Esophagus squamous epithelium (tissue), 5 donors: Measurements from ENCODE around the gene SULT1E1. TPM values are rescaled to one million over a fixed set of nuclear protein-coding genes. Genes with fewer than 3 reads are reported as not detected.

Experiments used
- DNase-seq: peaks from one replicate; lab custom pipeline; 2025; lab: John Stamatoyannopoulos, UW
- H3K27ac ChIP-seq, 4 donors: fragments of 200-600 bp; sonication (generic); one replicate each; pipeline ENCODE4 v1.5.1; 2016 to 2019; ENCODE audit warnings: mild to moderate bottlenecking in 1 of 4
- H3K27me3 ChIP-seq, 4 donors: fragments of 200-600 bp; sonication (generic); 1 replicate in 3 of 4; 2 replicates in 1 of 4; pipeline versions ENCODE4 v1.5.1 to v1.6.0; 2017 to 2021; ENCODE audit warnings: antibody characterized with exemption in 1 of 4
- H3K36me3 ChIP-seq, 3 donors: fragments of 200-600 bp; sonication (generic); one replicate each; pipeline ENCODE4 v1.5.1; 2016 to 2019
- H3K4me1 ChIP-seq, 3 donors: fragments of 200-600 bp; sonication (generic); one replicate each; pipeline ENCODE4 v1.5.1; 2017 to 2019
- H3K4me3 ChIP-seq, 4 donors: fragments of 200-600 bp; sonication (generic); 1 replicate in 3 of 4; 2 replicates in 1 of 4; pipeline ENCODE4 v1.5.1; 2016 to 2019; ENCODE audit warnings: mild to moderate bottlenecking in 2 of 4, moderate library complexity in 1 of 4
- H3K9me3 ChIP-seq, 3 donors: fragments of 200-600 bp; sonication (generic); one replicate each; pipeline ENCODE4 v1.5.1; 2016 to 2019
- CTCF ChIP-seq, 6 experiments: fragments of 450-650 bp in 4 of 6; fragments of 200-600 bp in 2 of 6; sonication (generic) in 2 of 6; IDR thresholded peaks; one replicate each; pipeline ENCODE4 v1.5.1; 2016 to 2019; ENCODE audit warnings: antibody characterized with exemption in 6 of 6, mild to moderate bottlenecking in 4 of 6, moderate library complexity in 4 of 6
- POLR2A ChIP-seq, 4 donors: fragments of 450-650 bp; IDR thresholded peaks; one replicate each; pipeline ENCODE4 v1.6.1; 2017; ENCODE audit warnings: antibody characterized with exemption in 4 of 4, mild to moderate bottlenecking in 4 of 4, moderate library complexity in 3 of 4
- WGBS, 2 donors: methylation state at CpG; one replicate each; pipeline ENCODE4 v1.1.5; 2018; 5-methylcytosine and 5-hydroxymethylcytosine counted together
- intact Hi-C: fragments of 100-400 bp; cut with DNase I; formaldehyde crosslinking; loops from one replicate; pipeline ENCODE4 v1.15.0; 2022
- total RNA-seq, 4 donors: library from RNA; depleted of rRNA; stranded (reverse); fragments of >200 nt; gene quantifications; one replicate each; pipeline ENCODE4 v1.1.0, GENCODE V29; 2016
- donor health status: DM: yes; HTN: yes; CAD: no.

The SULT1E1 gene
- total RNA-seq, 4 donors from 2014 or later, result 0.61 to 13.5 TPM; not detected in 2

GRCh38 chr4:69860521-69861298, 765 bp upstream of the SULT1E1 start:
- no peak for DNase-seq
- WGBS, 2 donors, result 37 to 50% methylated on average over 1 of the region's 1 CpG
- Histone ChIP-seq H3K9me3 (no peaks in the 10 kb centered on the region), H3K4me3 (no peak overlapping the region), H3K4me1 (peaks cover 0 to 11% (median 4%) of the 10 kb centered on the region in 3 donors), H3K27me3 (no peaks in the 10 kb centered on the region), H3K27ac (no peak overlapping the region), H3K36me3 (no peaks in the 10 kb centered on the region)
- intact Hi-C loops, result no loop called here
- TF ChIP-seq CTCF (IDR thresholded peaks at IDR 0.05) (no peak), POLR2A (IDR thresholded peaks at IDR 0.05) (no peak)

GRCh38 chr4:69859140-69859685, 732 bp downstream of the SULT1E1 start:
- Histone ChIP-seq H3K27ac (no peak overlapping the region), H3K9me3 (no peaks in the 10 kb centered on the region), H3K4me3 (no peak overlapping the region), H3K36me3 (no peaks in the 10 kb centered on the region), H3K27me3 (no peaks in the 10 kb centered on the region), H3K4me1 (peaks cover 0 to 11% (median 4%) of the 10 kb centered on the region in 3 donors)
- DNase-seq, result no peak
- intact Hi-C loops, result no loop called here
- TF ChIP-seq CTCF (IDR thresholded peaks at IDR 0.05) (no peak), POLR2A (IDR thresholded peaks at IDR 0.05) (no peak)
- WGBS, 2 donors, result 73 to 96% methylated on average over 1 of the region's 1 CpG

- peak overlapping the region in 1 of 4 donors; percentile 0 for H3K4me3 ChIP-seq
- H3K27me3 ChIP-seq, result no peaks in the 10 kb centered on the region
- H3K36me3 ChIP-seq, result no peaks in the 10 kb centered on the region
- no peaks in the 10 kb centered on the region for H3K9me3 ChIP-seq
- intact Hi-C loops, result no loop called here
- peak overlapping the region in 1 of 4 donors; percentile 4 for H3K27ac ChIP-seq
- TF ChIP-seq CTCF (IDR thresholded peaks at IDR 0.05) (no peak), POLR2A (IDR thresholded peaks at IDR 0.05) (no peak)
- no peak for DNase-seq
- 0% methylated on average over 1 of the region's 1 CpG for WGBS, 2 donors
- peaks cover 0 to 11% (median 4%) of the 10 kb centered on the region in 3 donors for H3K4me1 ChIP-seq
Observed at GRCh38 chr4:69858690-69859089, 1.3 kb downstream of the SULT1E1 start.

GRCh38 chr4:69855822-69856221, 4.1 kb downstream of the SULT1E1 start:
- WGBS, 2 donors, result 80 to 90% methylated on average over 2 of the region's 2 CpGs
- Histone ChIP-seq H3K9me3 (no peaks in the 10 kb centered on the region), H3K27ac (no peak overlapping the region), H3K4me1 (peaks cover 0 to 11% (median 4%) of the 10 kb centered on the region in 3 donors), H3K36me3 (no peaks in the 10 kb centered on the region), H3K27me3 (no peaks in the 10 kb centered on the region), H3K4me3 (no peak overlapping the region)
- DNase-seq, result no peak
- intact Hi-C loops, result no loop called here
- TF ChIP-seq CTCF (IDR thresholded peaks at IDR 0.05) (no peak), POLR2A (IDR thresholded peaks at IDR 0.05) (no peak)

GRCh38 chr4:69849969-69850368, 10.0 kb downstream of the SULT1E1 start:
- WGBS, 2 donors, result 61 to 67% methylated on average over 1 of the region's 1 CpG
- TF ChIP-seq POLR2A (IDR thresholded peaks at IDR 0.05) (no peak), CTCF (IDR thresholded peaks at IDR 0.05) (no peak)
- H3K27ac ChIP-seq, result no peak overlapping the region
- H3K4me3 ChIP-seq, result no peak overlapping the region
- no peaks in the 10 kb centered on the region for H3K27me3 ChIP-seq
- DNase-seq, result no peak
- no peaks in the 10 kb centered on the region for H3K36me3 ChIP-seq
- intact Hi-C loops, result no loop called here
- no peaks in the 10 kb centered on the region for H3K4me1 ChIP-seq
- H3K9me3 ChIP-seq, result no peaks in the 10 kb centered on the region
